ENCODE measurements around the gene TSEN54. TPM values are rescaled to one million over a fixed set of nuclear protein-coding genes. Genes with fewer than 3 reads are reported as not detected.
"Not testable (repeated sequence)": the region's sequence is repeated elsewhere in the genome, so short reads cannot be mapped to it uniquely, and the experiment has no call there.

The TSEN54 gene
- total RNA-seq, 1 donor from 2014 or later: 92.7 TPM

DNA sequence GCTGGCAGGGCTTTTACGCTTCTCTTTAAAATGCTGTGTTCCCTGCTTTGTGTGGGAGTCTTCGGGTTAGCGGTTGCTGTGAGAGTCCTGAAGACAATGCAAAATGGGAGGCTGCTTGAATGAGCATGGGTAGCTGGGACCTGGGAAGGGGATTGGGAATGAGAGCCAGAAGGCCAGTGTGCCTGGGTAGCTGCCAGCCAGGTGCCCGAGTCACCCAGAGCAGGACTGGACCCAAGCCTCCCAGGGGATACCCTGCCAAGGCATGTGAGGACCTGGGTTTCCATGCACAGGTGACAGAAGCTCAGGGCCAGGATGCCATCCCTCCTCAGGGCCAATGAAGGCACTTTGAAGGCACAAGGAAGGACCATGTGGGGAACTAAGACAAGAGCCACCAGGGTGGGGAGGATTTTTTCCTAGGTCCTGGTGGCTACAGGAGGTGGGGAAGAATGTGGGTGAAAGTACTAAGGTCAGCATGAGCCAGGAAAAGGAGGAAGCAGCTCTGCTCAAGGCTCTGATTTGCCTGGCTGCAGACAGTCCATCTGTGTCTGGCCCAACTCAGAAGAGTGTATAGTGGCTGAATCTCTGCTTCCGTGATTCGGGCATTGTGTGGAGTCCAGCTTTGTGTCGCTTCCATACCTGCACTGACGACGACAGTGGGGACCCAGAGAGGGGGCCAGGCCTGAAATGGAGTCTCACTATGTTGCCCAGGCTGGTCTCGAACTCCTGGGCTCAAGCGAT, 39.4 kb upstream of the TSEN54 start:
- DNase-seq (ENCODE audit: low spot score in 2 of 2): no peak
- H3K9me3 ChIP-seq: no peaks in the 10 kb centered on the region
- H3K27me3 ChIP-seq: no peaks in the 10 kb centered on the region
- H3K27ac ChIP-seq: peak overlapping the region; percentile 80 to 85
- intact Hi-C loops (cut with DNase I): loop anchor here (5.0 kb wide), 1 partner anchor 35 kb away; no protein-coding TSS in a partner anchor
- peaks cover 5 to 14% of the 10 kb centered on the region in 2 donors for H3K36me3 ChIP-seq
- peaks cover 9 to 25% of the 10 kb centered on the region in 2 donors for H3K4me1 ChIP-seq
- H3K4me3 ChIP-seq: peak overlapping the region in 1 of 2 donors; percentile 45
- TF ChIP-seq, protein P1, sequence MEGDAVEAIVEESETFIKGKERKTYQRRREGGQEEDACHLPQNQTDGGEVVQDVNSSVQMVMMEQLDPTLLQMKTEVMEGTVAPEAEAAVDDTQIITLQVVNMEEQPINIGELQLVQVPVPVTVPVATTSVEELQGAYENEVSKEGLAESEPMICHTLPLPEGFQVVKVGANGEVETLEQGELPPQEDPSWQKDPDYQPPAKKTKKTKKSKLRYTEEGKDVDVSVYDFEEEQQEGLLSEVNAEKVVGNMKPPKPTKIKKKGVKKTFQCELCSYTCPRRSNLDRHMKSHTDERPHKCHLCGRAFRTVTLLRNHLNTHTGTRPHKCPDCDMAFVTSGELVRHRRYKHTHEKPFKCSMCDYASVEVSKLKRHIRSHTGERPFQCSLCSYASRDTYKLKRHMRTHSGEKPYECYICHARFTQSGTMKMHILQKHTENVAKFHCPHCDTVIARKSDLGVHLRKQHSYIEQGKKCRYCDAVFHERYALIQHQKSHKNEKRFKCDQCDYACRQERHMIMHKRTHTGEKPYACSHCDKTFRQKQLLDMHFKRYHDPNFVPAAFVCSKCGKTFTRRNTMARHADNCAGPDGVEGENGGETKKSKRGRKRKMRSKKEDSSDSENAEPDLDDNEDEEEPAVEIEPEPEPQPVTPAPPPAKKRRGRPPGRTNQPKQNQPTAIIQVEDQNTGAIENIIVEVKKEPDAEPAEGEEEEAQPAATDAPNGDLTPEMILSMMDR (IDR thresholded peaks at IDR 0.05): no peak

GRCh38 chr17:75477490-75477862, 38.9 kb upstream of the TSEN54 start:
- not testable (repeated sequence) for H3K4me3 ChIP-seq; DNase-seq (ENCODE audit: low spot score in 2 of 2); H3K9me3 ChIP-seq; H3K27me3 ChIP-seq
- intact Hi-C loops (cut with DNase I): loop anchor here (5.0 kb wide), 1 partner anchor 35 kb away; no protein-coding TSS in a partner anchor
- Histone ChIP-seq H3K4me1 (peaks cover 9 to 25% of the 10 kb centered on the region in 2 donors), H3K36me3 (peaks cover 5 to 12% of the 10 kb centered on the region in 2 donors), H3K27ac (peak overlapping the region; percentile 80 to 85)

DNA sequence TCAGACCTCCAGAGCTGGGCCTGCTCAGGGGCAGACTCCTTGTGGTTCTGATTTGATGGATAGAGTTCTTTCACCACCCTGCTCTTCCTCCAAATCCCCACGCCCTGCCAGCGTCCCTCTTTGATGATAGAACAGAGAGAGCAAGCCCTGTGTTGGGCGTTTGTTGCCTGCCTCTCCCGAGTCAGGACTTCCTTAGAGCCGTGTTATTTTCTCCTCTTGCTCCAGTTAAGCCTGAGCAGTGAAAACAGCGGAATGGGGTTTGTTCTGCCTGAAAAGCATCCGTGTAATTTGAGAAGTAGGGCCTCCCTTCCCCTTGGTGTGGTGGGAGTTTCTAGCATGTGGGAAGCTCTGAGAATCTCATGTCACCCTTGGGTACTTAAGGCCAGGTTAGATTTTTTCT, 37.8 kb upstream of the TSEN54 start:
- H3K9me3 ChIP-seq: no peaks in the 10 kb centered on the region
- peaks cover 9 to 25% of the 10 kb centered on the region in 2 donors for H3K4me1 ChIP-seq
- no peak for DNase-seq (ENCODE audit: low spot score in 2 of 2)
- H3K36me3 ChIP-seq: peaks cover under 1 to 1% of the 10 kb centered on the region in 2 donors
- peak overlapping the region in 1 of 2 donors; percentile 3 for H3K27ac ChIP-seq
- intact Hi-C loops (cut with DNase I): loop anchor here (5.0 kb wide), 1 partner anchor 36 kb away; no protein-coding TSS in a partner anchor
- no peak overlapping the region for H3K4me3 ChIP-seq
- no peaks in the 10 kb centered on the region for H3K27me3 ChIP-seq
- TF ChIP-seq, protein P1 (IDR thresholded peaks at IDR 0.05): no peak

GRCh38 chr17:75480281-75480680, 36.0 kb upstream of the TSEN54 start:
- H3K27me3 ChIP-seq: no peaks in the 10 kb centered on the region
- H3K27ac ChIP-seq: no peak overlapping the region
- no peak for DNase-seq (ENCODE audit: low spot score in 2 of 2)
- intact Hi-C loops (cut with DNase I): no loop called here
- H3K4me3 ChIP-seq: no peak overlapping the region
- peaks cover 9 to 22% of the 10 kb centered on the region in 2 donors for H3K4me1 ChIP-seq
- no peaks in the 10 kb centered on the region for H3K36me3 ChIP-seq
- TF ChIP-seq, protein P1 (IDR thresholded peaks at IDR 0.05): no peak
- H3K9me3 ChIP-seq: no peaks in the 10 kb centered on the region

DNA sequence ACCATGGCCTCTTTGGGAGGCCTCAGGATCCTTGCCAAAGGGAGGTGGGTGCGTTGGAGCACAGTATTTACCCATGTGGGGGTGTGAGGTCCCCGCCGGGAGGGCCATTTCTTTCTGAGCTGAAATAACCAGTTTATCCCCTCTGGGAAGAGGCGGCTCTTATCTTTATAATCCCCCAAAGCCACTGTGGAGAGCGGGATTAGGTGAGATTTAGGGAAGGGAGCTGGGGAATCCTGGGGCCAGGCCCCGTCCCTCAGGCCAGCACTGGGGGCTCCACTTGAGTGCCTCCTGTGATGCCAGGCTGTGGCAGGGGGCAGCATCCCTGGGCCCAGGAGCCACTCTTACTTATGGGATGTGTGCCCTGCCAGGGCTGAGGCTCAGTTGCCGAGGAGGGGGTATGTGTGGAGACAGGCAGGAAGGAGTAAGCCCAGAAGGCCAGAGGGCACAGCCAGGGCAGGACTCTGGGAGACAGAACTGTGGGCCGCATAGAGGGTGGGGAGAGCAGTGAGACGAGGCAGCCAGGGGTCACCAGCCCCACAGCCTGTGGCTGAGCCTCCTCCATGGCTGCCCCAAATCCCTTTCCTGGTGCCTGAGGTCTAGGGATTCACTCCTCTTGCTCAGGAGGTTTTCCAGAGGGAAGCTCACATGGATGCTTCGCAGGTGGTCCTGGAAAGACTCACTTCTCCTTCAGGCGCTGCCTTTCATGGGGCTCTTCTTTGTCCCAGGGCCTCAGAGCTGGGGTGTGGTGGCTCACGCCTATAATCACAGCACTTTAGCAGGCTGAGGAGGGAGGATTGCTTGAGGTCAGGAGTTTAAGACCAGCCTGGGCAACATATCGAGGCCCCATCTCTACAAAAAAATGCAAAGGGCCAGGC, 34.9 kb upstream of the TSEN54 start:
- Histone ChIP-seq H3K4me1 (peaks cover 9 to 12% of the 10 kb centered on the region in 2 donors), H3K36me3 (peaks cover 0 to 3% of the 10 kb centered on the region in 2 donors), H3K9me3 (no peaks in the 10 kb centered on the region), H3K27me3 (no peaks in the 10 kb centered on the region), H3K4me3 (no peak overlapping the region), H3K27ac (no peak overlapping the region)
- no peak for DNase-seq (ENCODE audit: low spot score in 2 of 2)
- TF ChIP-seq, protein P1 (IDR thresholded peaks at IDR 0.05): no peak
- intact Hi-C loops (cut with DNase I): no loop called here

Data from ascending aorta (tissue), 2 donors.